KBM-7 (cell line): ENCODE data around the gene IFIT1B.
"Not testable (repeated sequence)": the region's sequence is repeated elsewhere in the genome, so short reads cannot be mapped to it uniquely, and the experiment has no call there.

ENCODE experiments used
- DNase-seq: peaks from one replicate; pipeline ENCODE4 v3.0.0-alpha.2; 2015
- in situ Hi-C: fragments of 300-500 bp; cut with MboI; formaldehyde crosslinking; loops from 2 replicates; pipeline ENCODE4 v1.14.3; 2020; ENCODE audit warnings: low sequenced_read_pairs, low pct_unique_long_range_greater_than_20kb, mixed read lengths

IFIT1B gene

DNA sequence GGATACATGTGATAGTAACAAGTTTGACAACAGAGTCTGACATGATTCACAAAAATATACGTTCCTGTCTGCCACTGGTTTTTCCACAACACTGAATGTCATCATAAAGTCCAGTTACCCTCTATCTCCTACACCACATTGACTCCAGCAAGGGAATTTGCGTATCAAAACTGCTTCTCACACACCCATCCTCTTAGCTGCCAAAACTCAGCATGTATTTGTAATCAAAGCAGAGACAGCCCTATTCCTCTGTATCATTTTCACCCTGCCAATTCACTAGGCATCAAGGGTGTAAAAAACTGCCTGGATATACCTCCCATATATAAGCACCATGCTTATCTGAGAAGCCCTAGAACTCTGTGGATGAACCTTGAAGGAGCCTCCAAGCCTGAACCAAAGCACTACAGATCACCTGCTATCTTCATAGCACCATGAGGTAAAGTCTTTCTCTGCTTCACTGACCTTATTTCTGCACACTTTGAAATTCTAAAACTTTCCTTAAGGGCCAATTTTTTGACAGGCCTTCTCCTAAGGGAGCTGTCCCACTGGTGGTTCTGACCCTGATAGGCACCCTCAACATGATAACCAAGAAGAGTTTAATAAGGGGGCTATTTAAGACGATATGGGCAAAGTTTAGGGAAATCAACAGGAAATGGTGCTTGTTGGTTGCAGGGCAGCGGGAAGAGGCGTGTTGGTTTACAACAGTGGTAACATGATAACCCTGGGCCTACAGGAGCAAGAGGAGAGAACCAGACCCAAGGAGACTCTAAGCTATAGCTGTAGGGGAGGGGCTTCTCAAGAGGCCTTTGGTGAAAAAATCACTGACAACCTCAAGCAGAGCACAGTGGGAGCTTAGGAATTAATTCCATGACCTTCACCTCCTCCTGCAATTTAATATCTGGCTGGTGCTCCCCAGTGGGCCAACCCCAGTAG is at the start of gene IFIT1B:
Gene IFIT1B (plus strand): TSS at position 352 of the 933 bp plus-strand sequence. CDS start 80 bp downstream, at position 432.
- in situ Hi-C loops = loop anchor here (10.0 kb wide), 1 partner anchor 103 kb away; no protein-coding TSS in a partner anchor
- DNase-seq = no peak

GRCh38 chr10:89329151-89329550 is 48.7 kb upstream of the IFIT1B start:
- in situ Hi-C loops = no loop called here
- no peak for DNase-seq

GRCh38 chr10:89330014-89330413 is 47.8 kb upstream of the IFIT1B start:
- in situ Hi-C loops, DNase-seq: not testable (repeated sequence)

DNA sequence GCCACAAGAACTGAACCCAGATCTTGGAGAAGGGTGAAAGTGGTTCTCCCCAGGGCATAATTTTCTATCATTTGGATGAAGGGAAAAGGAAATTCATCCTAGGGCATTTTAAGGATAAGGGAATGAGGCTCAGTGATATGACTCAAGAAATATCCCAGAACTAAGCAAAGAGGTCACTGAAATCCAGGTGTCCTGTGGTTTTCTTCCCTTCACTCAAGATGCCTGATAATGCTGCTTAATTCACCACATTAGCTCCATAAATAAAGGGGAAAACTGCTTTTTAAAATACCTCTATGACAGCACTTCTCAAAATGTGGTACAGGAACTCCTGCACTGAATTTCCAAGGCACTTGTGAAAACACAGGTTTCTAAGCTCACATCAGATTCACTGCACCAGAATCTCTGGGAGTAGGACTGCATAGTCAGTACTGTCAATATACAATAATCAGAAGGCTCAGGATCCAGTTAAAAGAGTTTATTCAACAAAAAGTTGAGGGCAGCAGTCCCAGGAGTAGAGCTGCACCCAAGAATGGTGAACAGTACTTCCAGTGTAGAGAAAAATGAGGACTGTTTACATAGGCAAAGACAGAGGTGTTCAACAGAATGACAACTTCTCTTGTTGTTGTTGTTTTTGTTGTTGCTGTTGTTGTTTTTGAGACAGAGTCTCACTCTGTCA is 47.2 kb upstream of the IFIT1B start:
- no peak for DNase-seq
- in situ Hi-C loops = no loop called here

DNA sequence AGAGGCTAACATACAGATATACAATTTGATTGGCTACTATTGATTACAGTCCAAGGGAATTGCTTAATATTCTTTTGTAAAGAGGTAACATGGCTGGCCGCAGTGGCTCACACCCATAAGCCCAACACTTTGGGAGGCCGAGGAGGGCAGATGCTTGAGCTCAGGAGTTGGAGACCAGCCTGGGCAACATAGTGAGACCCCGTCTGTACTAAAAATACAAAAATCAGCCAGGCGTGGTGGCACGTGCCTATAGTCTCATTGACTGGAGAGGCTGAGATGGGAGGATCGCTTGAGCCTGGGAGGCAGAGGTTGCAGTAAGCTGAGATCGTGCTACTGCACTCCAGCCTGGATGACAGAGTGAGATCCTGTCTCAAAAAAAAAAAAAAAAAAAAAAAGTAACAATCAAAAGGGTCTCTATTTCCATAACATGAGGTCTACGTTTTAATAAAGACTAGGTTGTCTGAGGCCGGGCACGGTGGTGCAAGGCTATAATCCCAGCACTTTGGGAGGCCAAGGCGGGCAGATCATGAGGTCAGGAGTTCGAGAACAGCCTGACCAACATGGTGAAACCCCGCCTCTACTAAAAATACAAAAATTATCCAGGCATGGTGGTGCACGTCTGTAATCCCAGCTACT is 46.3 kb upstream of the IFIT1B start:
- not testable (repeated sequence) for DNase-seq

DNA sequence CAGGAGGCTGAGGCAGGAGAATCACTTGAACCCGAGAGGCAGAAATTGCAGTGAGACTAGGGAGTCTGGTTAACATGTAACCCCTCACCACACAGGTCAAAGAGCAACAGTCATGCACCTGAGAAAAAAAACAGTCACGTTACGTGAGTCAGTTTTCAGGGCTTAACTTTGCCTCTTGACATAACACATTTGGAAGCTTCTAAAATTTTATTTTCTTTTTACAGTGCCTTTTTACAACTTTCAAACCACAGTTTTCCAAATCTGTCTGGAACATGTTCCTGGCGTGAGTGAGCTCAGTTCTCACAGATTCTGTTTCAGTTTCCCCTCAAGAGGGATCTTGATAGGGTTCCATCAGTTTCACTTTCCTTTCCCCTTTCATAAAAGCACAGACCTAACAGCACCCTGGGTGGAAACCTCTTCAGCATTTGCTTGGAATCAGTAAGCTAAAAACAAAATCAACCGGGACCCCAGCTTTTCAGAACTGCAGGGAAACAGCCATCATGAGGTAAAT is 45.7 kb upstream of the IFIT1B start:
- peak; percentile 64 for DNase-seq
- in situ Hi-C loops = no loop called here

More for the DNA sequence above, 46.3 kb upstream of the IFIT1B start:
- in situ Hi-C loops = not testable (repeated sequence)

GRCh38 chr10:89335226-89335625 is 42.6 kb upstream of the IFIT1B start:
- in situ Hi-C loops = no loop called here
- no peak for DNase-seq

- no peak for DNase-seq
- in situ Hi-C loops = no loop called here
Observed at GRCh38 chr10:89336241-89336640, 41.6 kb upstream of the IFIT1B start.

GRCh38 chr10:89337484-89337883 is 40.4 kb upstream of the IFIT1B start:
- in situ Hi-C loops = no loop called here
- no peak for DNase-seq

GRCh38 chr10:89338713-89339112 is 39.1 kb upstream of the IFIT1B start:
- no peak for DNase-seq
- in situ Hi-C loops = no loop called here

DNA sequence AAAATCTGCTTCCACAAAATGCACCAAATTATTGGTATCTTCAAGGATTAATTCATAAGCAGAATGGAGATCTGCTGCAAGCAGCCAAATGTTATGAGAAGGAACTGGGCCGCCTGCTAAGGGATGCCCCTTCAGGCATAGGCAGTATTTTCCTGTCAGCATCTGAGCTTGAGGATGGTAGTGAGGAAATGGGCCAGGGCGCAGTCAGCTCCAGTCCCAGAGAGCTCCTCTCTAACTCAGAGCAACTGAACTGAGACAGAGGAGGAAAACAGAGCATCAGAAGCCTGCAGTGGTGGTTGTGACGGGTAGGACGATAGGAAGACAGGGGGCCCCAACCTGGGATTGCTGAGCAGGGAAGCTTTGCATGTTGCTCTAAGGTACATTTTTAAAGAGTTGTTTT is 38.0 kb upstream of the IFIT1B start:
- DNase-seq = no peak
- in situ Hi-C loops = no loop called here

DNA sequence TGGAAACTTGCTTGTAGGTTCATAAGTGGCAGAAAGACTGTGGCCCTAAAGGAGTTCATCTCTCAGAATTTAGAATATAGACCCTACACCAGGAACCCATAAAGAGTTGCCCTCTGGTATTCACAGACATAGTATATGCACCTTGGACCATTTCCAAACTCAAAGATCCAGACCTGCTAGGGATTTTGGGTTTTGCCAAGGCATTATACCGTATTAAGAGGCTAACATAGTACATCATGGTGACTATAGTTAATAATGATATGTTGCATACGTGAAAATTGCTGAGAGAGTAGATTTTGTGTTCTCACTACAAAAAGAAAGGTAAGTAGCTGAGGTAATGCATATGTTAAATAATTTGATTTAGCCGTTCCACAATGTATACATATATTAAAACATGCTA is 36.2 kb upstream of the IFIT1B start:
- no peak for DNase-seq
- in situ Hi-C loops = no loop called here

GRCh38 chr10:89342206-89342958 is 35.5 kb upstream of the IFIT1B start:
- in situ Hi-C loops = no loop called here
- DNase-seq = no peak

DNA sequence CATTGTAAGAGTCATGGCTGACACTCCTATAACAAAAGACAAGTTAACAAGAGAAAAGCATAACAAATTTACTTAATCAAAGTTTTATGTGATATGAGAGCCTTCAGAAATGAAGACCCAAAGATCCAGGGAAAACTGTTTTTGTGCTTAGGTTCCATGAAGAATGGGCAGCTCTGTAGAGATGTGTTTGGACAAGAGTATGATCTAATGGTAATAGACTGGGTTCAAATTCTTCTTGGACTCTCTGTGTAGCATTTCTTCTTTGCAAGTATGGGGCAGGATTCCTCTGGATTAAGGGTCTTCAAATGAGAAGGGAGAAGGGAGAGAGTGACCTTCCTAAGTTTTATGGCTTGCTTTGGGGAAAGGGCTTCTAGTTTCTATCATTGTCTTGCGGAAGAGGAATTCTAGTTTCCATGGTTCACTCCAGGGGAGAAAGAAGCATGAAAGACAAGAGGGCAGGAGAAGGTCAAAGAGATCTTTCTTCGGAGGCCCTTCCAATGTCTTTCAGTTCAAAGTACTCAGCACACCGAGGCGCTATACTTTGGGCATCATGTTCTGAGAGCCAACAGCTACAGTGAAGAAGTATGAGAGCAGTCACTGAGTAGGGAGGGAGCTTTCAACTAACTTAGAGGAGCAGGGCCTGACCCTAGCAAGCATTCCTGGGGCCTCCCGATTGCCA is 34.6 kb upstream of the IFIT1B start:
- in situ Hi-C loops = no loop called here
- DNase-seq = no peak

DNA sequence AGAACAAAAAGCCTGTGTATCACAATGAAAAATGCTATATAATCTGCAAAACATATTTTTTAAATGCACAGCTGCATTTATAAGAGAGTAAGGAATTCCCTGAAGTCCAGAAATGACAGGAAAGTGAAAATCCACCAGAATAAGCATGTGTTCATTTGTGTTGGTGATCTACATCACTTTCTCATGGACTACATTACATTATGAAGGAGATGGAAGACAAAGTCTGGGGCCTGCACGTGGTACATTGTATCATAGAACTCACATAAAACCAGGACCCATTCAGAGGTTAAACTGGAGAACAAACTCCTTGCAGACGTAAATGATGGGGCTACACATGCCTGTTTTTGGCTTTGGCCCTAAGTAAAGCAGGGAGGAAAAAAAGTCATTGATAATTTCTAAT is 33.7 kb upstream of the IFIT1B start:
- DNase-seq = no peak
- in situ Hi-C loops = no loop called here

DNA sequence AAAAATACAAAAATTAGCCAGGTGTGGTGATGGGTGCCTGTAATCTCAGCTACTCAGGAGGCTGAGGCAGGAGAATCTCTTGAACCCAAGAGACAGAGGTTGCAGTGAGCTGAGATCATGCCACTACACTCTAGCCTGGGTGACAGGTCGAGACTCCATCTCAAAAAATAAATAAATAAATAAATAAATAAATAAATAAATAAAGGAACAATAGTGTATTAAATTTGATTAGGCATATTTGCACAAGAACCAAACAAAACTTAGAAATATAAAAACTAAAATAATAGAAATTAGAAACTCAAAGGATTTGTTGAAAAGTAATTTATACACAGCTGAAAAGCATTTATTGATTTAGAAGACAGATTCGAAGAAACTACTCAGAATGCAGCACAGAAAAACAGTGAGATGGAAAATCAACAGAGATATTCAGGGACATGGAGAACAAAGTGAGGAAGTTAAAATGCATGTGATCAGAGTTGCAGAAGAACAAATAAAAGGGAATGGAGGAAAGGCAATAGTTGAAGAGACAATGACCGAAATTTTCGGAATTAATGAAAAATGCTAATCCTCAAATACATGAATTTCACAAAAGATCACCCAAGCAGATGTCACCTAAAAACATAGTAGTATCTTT is 32.4 kb upstream of the IFIT1B start:
- DNase-seq = no peak
- in situ Hi-C loops = no loop called here

DNA sequence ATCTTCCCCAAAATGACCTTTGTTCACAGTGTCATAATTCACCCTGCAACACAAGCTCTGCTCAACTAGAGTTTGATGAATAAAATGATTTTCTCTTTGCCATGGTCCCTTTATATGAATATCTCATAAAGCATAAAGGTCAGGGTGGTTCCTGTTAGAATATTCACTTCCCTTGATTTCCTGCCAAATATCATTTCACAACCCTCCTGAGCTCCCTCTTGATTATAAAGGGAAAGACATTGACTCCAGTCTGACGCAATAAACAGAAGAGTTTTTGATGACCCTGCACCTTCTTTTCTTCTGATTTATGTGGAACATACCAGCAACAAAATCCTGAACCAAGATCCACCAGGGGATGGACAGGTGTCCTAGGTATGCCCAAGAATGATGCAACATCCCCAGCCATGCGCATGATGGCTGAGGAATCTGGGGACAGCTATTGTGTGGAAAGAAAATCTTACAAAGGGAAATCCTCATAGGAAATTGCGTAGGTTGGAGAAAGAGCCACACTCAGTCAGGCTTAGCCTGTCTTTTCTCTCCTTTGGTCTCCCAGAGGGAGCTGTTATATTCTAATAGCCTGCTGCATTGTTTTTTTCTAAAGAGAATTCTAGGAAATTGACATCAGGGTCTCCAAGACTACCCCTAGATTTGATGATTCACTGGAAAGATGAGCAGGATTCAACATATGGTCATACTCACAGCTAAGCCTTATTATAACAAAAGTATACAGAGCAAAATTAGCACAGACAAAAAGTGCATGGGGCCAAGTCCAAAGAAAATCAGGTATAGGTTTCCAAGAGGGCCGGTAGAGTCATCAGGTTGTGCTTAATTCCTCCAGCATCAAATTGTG is 31.2 kb upstream of the IFIT1B start:
- in situ Hi-C loops = no loop called here
- peak; percentile 27 for DNase-seq
